ENCODE results near the gene OTOF. TPM values are rescaled to one million over a fixed set of nuclear protein-coding genes. Genes with fewer than 3 reads are reported as not detected.

The OTOF gene
- total and polyA plus RNA-seq, 2 of the 13 experiments (the other 11 are each of a cell fraction or from before 2014, with no cell fraction given) = 0.04 TPM; not detected in 1

- ChIA-PET CTCF (ENCODE audit: low intra/inter-chr PET ratio, low total read pairs) (no interaction called here), POLR2A (no interaction called here)
- Histone ChIP-seq H2AFZ (ENCODE audit: low read length) (no peak overlapping the region), H3K79me2 (ENCODE audit: insufficient read depth, low read length) (no peaks in the 10 kb centered on the region), H3K27me3 (ENCODE audit: control insufficient read depth in 1 of 2, insufficient read depth in 2 of 2, low read length in 2 of 2) (peaks cover 0 to 5% of the 10 kb centered on the region in 2 experiments; a peak in 3 of 5 replicates), H4K20me1 (ENCODE audit: insufficient read depth, low read length) (no peaks in the 10 kb centered on the region), H3K4me3 (replicated peaks in 1 of 3; ENCODE audit: insufficient read depth in 1 of 3, low read depth in 2 of 3, low read length in 3 of 3) (no peak overlapping the region), H3K4me2 (ENCODE audit: low read depth, low read length) (no peak overlapping the region), H3K27ac (ENCODE audit: extremely low read length, insufficient read depth, low read length) (no peak overlapping the region), H3K9me3 (ENCODE audit: low read length) (peaks cover 5% of the 10 kb centered on the region), H3K4me1 (ENCODE audit: insufficient read depth, low read length) (no peaks in the 10 kb centered on the region), H3K9ac (ENCODE audit: insufficient read depth, low read depth, low read length) (no peak overlapping the region), H3K36me3 (replicated peaks in 1 of 2; ENCODE audit: control insufficient read depth in 1 of 2, insufficient read depth in 2 of 2, low read length in 2 of 2) (no peaks in the 10 kb centered on the region)
- ATAC-seq (no peak), FAIRE-seq (no peak), DNase-seq (ENCODE audit: low spot score) (no peak)
- no TSS peak for BruUV-seq (replicated peaks)
- in situ Hi-C loops (cut with HindIII; ENCODE audit: extremely low pct_ligation_motif_present, low pct_unique_long_range_greater_than_20kb) (no loop called here), intact Hi-C loops (cut with micrococcal nuclease; ENCODE audit: unreplicated experiment) (no loop called here)
- WGBS (ENCODE audit: low lambda C conversion rate) = 61% methylated on average over 9 of the region's 9 CpGs
- no peak for TF ChIP-seq JDP2 (CRISPR knock-in tag; IDR thresholded peaks at IDR 0.05; ENCODE audit: borderline replicate concordance)
- TF ChIP-seq SETDB1 (CRISPR knock-in tag; IDR thresholded peaks at IDR 0.05; ENCODE audit: borderline replicate concordance) = no peak
- no peak for TF ChIP-seq ZNF605 (CRISPR knock-in tag; IDR thresholded peaks at IDR 0.05)
- no peak for TF ChIP-seq ZNF639 (CRISPR knock-in tag; conservative IDR thresholded peaks at IDR 0.05)
- TF ChIP-seq RNF2 (conservative IDR thresholded peaks at IDR 0.05; ENCODE audit: low read depth) = no peak
- TF ChIP-seq ZBTB40 (IDR thresholded peaks at IDR 0.05) = no peak
- no peak for TF ChIP-seq ZBTB40 (CRISPR knock-in tag; IDR thresholded peaks at IDR 0.05)
- TF ChIP-seq E2F2 (CRISPR knock-in tag; IDR thresholded peaks at IDR 0.05; ENCODE audit: borderline replicate concordance) = no peak
- TF ChIP-seq HMGA1 (CRISPR knock-in tag; conservative IDR thresholded peaks at IDR 0.05) = no peak
- no peak for TF ChIP-seq CCAR2 (optimal IDR thresholded peaks at IDR 0.05; ENCODE audit: low read depth, low read length)
- no peak for TF ChIP-seq ZNF543 (CRISPR knock-in tag; IDR thresholded peaks at IDR 0.05)
- no peak for TF ChIP-seq TERF1 (CRISPR knock-in tag; IDR thresholded peaks at IDR 0.05)
- TF ChIP-seq ZNF232 (CRISPR knock-in tag; IDR thresholded peaks at IDR 0.05; ENCODE audit: borderline replicate concordance) = no peak
Observed at GRCh38 chr2:26473796-26474195, 4.1 kb downstream of the OTOF start.

Data from HepG2 (cell line).